GM23338 (cell line): ENCODE results near the gene POU2F3. TPM values are rescaled to one million over a fixed set of nuclear protein-coding genes. Genes with fewer than 3 reads are reported as not detected.

ENCODE experiments used
- ATAC-seq: fragments of 200-7000 bp; cut with Tn5 transposase; 3 replicates; pipeline ENCODE4 v1.9.1; 2020
- DNase-seq: peaks from one replicate; pipeline ENCODE4 v3.0.0-alpha.2; 2015; ENCODE audit warnings: low spot score
- H2AFZ ChIP-seq: fragments of 200-600 bp; sonication (generic); 2 replicates; pipeline ENCODE4 v1.8.0; 2016; ENCODE audit warnings: antibody characterized with exemption, mild to moderate bottlenecking, moderate library complexity
- H3F3A ChIP-seq: fragments of 200-600 bp; sonication (generic); replicated peaks from 2 replicates; pipeline ENCODE4 v1.8.0; 2017; ENCODE audit warnings: antibody characterized with exemption, mixed run types, low read depth
- H3K27ac ChIP-seq: fragments of 200-600 bp; sonication (generic); 2 replicates; pipeline ENCODE4 v1.6.1; 2016; ENCODE audit warnings: low read depth
- H3K27me3 ChIP-seq: fragments of 200-600 bp; sonication (generic); 2 replicates; pipeline ENCODE4 v1.8.0; 2016; ENCODE audit warnings: mild to moderate bottlenecking, mixed run types, moderate library complexity; ENCODE audit not compliant: insufficient read depth
- H3K36me3 ChIP-seq: fragments of 200-600 bp; sonication (generic); 2 replicates; pipeline ENCODE4 v1.8.0; 2016; ENCODE audit warnings: mild to moderate bottlenecking; ENCODE audit not compliant: insufficient read depth
- H3K4me1 ChIP-seq: fragments of 200-600 bp; sonication (generic); 2 replicates; pipeline ENCODE4 v1.8.0; 2016; ENCODE audit warnings: mild to moderate bottlenecking, moderate library complexity; ENCODE audit not compliant: insufficient read depth
- H3K4me2 ChIP-seq: fragments of 200-600 bp; sonication (generic); 2 replicates; pipeline ENCODE4 v1.7.1; 2017; ENCODE audit warnings: mixed run types
- H3K4me3 ChIP-seq: fragments of 200-600 bp; sonication (generic); 2 replicates; pipeline ENCODE4 v1.6.1; 2016; ENCODE audit warnings: mixed run types
- H3K79me2 ChIP-seq: fragments of 200-600 bp; sonication (generic); replicated peaks from 2 replicates; pipeline ENCODE4 v1.8.0; 2017; ENCODE audit warnings: mild to moderate bottlenecking; ENCODE audit not compliant: insufficient read depth
- H3K9me2 ChIP-seq: fragments of 200-600 bp; sonication (generic); 2 replicates; pipeline ENCODE4 v1.8.0; 2017; ENCODE audit not compliant: insufficient read depth
- H4K20me1 ChIP-seq: fragments of 200-600 bp; sonication (generic); replicated peaks from 2 replicates; pipeline ENCODE4 v1.8.0; 2017; ENCODE audit warnings: mild to moderate bottlenecking; ENCODE audit not compliant: insufficient read depth
- H3K27ac Mint-ChIP-seq: 2 replicates; pipeline ENCODE4 v1.8.0; 2020; ENCODE audit warnings: inconsistent platforms, mild to moderate bottlenecking, moderate library complexity, mixed read lengths
- H3K27me3 Mint-ChIP-seq: 3 replicates; pipeline ENCODE4 v1.8.0; 2022; ENCODE audit warnings: low read depth, mild to moderate bottlenecking, moderate library complexity, mixed read lengths, inconsistent platforms; ENCODE audit not compliant: insufficient read depth, poor library complexity
- H3K36me3 Mint-ChIP-seq: 3 replicates; pipeline ENCODE4 v1.8.0; 2021; ENCODE audit warnings: low read depth, mild to moderate bottlenecking, inconsistent platforms, moderate library complexity, mixed read lengths
- H3K4me1 Mint-ChIP-seq: 3 replicates; pipeline ENCODE4 v1.8.0; 2020; ENCODE audit warnings: mild to moderate bottlenecking, inconsistent platforms, mixed read lengths
- H3K4me3 Mint-ChIP-seq: 3 replicates; pipeline ENCODE4 v1.8.0; 2021; ENCODE audit warnings: moderate library complexity, mild to moderate bottlenecking, inconsistent platforms, mixed read lengths
- H3K9me3 Mint-ChIP-seq: 3 replicates; pipeline ENCODE4 v1.8.0; 2020; ENCODE audit warnings: moderate library complexity, mild to moderate bottlenecking, inconsistent platforms, mixed read lengths
- CREB1 ChIP-seq: fragments of 250-450 bp; sonication (Bioruptor Pico); IDR thresholded peaks from 2 replicates; pipeline ENCODE4 v1.5.0; 2020; ENCODE audit warnings: low read depth, mild to moderate bottlenecking, moderate library complexity
- EZH2 ChIP-seq: fragments of 200-600 bp; sonication (generic); IDR thresholded peaks from one replicate; pipeline ENCODE4 v1.8.0; 2017; ENCODE audit warnings: antibody characterized with exemption, mild to moderate bottlenecking, low read depth; ENCODE audit not compliant: unreplicated experiment
- EZH2phosphoT487 ChIP-seq: fragments of 200-600 bp; sonication (generic); IDR thresholded peaks from one replicate; pipeline ENCODE4 v1.8.1; 2018; ENCODE audit warnings: antibody characterized with exemption; ENCODE audit not compliant: unreplicated experiment
- JUNB ChIP-seq: IDR thresholded peaks from one replicate; pipeline ENCODE4 v1.6.1; 2016; ENCODE audit warnings: antibody characterized with exemption; ENCODE audit not compliant: unreplicated experiment
- NANOG ChIP-seq: IDR thresholded peaks from 2 replicates; pipeline ENCODE4 v1.6.1; 2016; ENCODE audit warnings: antibody characterized with exemption, borderline replicate concordance
- POLR2AphosphoS5 ChIP-seq: IDR thresholded peaks from 2 replicates; pipeline ENCODE4 v1.6.1; 2016; ENCODE audit warnings: antibody characterized with exemption, low read depth
- STAT1 ChIP-seq: IDR thresholded peaks from one replicate; pipeline ENCODE4 v1.6.1; 2016; ENCODE audit warnings: antibody characterized with exemption; ENCODE audit not compliant: unreplicated experiment
- ZNF114 ChIP-seq: fragments of 250-450 bp; sonication (Bioruptor Pico); IDR thresholded peaks from 2 replicates; pipeline ENCODE4 v1.5.0; 2020; ENCODE audit warnings: mild to moderate bottlenecking, moderate library complexity
- polyA plus RNA-seq: library from polyadenylated mRNA; unstranded; fragments of >200 nt; fragmentation: Nextera tagmentation; extraction: Ambion mirVana; gene quantifications from 2 replicates; pipeline ENCODE4 v1.2.1, GENCODE V29; 2016
- total RNA-seq: library from RNA; depleted of rRNA; stranded (reverse); fragments of >200 nt; shearing (Covaris generic); gene quantifications from 2 replicates; pipeline ENCODE4 v1.2.3, GENCODE V29; 2014
- TF ChIP-seq, protein P1 (sequence below): fragments of 250-450 bp; sonication (Bioruptor Pico); IDR thresholded peaks from 2 replicates; pipeline ENCODE4 v1.5.0; 2020; ENCODE audit warnings: mild to moderate bottlenecking, moderate library complexity
- TF ChIP-seq, protein P2 (sequence below): IDR thresholded peaks from 2 replicates; pipeline ENCODE4 v1.6.1; 2016; ENCODE audit warnings: antibody characterized with exemption
- TF ChIP-seq, protein P3 (sequence below): IDR thresholded peaks from one replicate; pipeline ENCODE4 v1.6.1; 2018; ENCODE audit warnings: antibody characterized with exemption; ENCODE audit not compliant: unreplicated experiment
- TF ChIP-seq, protein P4 (sequence below), 2 experiments: fragments of 200-600 bp in 1 of 2; sonication (generic) in 1 of 2; conservative IDR thresholded peaks; 2 replicates each; pipeline versions ENCODE4 v1.5.1 to v1.6.1; 2016 to 2017; ENCODE audit warnings: antibody characterized with exemption in 2 of 2, low read depth in 2 of 2, mild to moderate bottlenecking in 2 of 2, moderate library complexity in 1 of 2

POU2F3 gene
- total and polyA plus RNA-seq, 2 experiments from 2014 or later = 0.45 to 0.79 TPM

DNA sequence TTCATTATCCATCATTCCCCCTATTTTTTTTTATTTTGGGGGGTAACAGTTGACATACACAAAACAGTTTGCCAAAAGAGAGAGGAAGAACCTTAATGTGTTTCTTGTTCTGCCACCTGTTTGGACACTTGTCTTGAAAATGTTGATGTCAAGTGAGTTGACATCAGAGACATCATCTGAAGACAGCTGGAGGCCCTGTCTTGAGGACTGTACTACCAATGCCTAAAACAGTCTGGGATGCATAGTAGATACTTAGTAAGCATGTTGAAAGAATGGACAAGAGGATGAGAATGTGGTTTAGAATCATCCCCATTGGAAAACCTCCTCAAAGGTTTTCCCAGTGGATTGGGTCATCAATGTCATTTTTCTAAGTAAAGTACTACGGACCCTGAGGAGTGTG is 93.9 kb downstream of the POU2F3 start (continued):
- TF ChIP-seq, protein P1, sequence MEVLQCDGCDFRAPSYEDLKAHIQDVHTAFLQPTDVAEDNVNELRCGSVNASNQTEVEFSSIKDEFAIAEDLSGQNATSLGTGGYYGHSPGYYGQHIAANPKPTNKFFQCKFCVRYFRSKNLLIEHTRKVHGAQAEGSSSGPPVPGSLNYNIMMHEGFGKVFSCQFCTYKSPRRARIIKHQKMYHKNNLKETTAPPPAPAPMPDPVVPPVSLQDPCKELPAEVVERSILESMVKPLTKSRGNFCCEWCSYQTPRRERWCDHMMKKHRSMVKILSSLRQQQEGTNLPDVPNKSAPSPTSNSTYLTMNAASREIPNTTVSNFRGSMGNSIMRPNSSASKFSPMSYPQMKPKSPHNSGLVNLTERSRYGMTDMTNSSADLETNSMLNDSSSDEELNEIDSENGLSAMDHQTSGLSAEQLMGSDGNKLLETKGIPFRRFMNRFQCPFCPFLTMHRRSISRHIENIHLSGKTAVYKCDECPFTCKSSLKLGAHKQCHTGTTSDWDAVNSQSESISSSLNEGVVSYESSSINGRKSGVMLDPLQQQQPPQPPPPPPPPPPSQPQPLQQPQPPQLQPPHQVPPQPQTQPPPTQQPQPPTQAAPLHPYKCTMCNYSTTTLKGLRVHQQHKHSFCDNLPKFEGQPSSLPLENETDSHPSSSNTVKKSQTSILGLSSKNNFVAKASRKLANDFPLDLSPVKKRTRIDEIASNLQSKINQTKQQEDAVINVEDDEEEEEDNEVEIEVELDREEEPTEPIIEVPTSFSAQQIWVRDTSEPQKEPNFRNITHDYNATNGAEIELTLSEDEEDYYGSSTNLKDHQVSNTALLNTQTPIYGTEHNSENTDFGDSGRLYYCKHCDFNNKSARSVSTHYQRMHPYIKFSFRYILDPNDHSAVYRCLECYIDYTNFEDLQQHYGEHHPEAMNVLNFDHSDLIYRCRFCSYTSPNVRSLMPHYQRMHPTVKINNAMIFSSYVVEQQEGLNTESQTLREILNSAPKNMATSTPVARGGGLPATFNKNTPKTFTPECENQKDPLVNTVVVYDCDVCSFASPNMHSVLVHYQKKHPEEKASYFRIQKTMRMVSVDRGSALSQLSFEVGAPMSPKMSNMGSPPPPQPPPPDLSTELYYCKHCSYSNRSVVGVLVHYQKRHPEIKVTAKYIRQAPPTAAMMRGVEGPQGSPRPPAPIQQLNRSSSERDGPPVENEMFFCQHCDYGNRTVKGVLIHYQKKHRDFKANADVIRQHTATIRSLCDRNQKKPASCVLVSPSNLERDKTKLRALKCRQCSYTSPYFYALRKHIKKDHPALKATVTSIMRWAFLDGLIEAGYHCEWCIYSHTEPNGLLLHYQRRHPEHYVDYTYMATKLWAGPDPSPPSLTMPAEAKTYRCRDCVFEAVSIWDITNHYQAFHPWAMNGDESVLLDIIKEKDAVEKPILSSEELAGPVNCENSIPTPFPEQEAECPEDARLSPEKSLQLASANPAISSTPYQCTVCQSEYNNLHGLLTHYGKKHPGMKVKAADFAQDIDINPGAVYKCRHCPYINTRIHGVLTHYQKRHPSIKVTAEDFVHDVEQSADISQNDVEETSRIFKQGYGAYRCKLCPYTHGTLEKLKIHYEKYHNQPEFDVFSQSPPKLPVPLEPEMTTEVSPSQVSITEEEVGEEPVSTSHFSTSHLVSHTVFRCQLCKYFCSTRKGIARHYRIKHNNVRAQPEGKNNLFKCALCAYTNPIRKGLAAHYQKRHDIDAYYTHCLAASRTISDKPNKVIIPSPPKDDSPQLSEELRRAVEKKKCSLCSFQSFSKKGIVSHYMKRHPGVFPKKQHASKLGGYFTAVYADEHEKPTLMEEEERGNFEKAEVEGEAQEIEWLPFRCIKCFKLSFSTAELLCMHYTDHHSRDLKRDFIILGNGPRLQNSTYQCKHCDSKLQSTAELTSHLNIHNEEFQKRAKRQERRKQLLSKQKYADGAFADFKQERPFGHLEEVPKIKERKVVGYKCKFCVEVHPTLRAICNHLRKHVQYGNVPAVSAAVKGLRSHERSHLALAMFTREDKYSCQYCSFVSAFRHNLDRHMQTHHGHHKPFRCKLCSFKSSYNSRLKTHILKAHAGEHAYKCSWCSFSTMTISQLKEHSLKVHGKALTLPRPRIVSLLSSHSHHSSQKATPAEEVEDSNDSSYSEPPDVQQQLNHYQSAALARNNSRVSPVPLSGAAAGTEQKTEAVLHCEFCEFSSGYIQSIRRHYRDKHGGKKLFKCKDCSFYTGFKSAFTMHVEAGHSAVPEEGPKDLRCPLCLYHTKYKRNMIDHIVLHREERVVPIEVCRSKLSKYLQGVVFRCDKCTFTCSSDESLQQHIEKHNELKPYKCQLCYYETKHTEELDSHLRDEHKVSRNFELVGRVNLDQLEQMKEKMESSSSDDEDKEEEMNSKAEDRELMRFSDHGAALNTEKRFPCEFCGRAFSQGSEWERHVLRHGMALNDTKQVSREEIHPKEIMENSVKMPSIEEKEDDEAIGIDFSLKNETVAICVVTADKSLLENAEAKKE (CRISPR knock-in tag) = no peak
- no peak for TF ChIP-seq EZH2phosphoT487
- TF ChIP-seq, protein P2, sequence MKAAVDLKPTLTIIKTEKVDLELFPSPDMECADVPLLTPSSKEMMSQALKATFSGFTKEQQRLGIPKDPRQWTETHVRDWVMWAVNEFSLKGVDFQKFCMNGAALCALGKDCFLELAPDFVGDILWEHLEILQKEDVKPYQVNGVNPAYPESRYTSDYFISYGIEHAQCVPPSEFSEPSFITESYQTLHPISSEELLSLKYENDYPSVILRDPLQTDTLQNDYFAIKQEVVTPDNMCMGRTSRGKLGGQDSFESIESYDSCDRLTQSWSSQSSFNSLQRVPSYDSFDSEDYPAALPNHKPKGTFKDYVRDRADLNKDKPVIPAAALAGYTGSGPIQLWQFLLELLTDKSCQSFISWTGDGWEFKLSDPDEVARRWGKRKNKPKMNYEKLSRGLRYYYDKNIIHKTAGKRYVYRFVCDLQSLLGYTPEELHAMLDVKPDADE = no peak
- TF ChIP-seq CREB1 (CRISPR knock-in tag) = no peak

DNA sequence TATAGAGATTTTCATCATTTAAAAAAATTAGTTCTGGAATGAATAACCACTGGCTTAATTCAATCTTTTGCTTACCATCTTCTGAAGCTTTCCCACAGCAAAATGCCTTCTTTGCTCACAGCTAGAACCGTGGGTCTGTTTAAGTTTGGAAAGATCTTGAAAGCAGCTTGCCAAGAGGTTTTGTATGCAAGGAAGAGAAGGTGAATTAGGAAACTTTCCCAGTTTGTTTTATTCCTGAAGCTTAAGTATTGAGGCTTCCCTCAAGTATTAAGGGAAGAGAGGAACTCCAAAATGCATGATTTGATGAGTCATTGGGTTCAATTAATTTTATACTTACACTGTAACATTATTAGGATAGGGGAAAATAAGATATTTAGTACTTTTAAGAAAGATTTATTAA is 94.4 kb downstream of the POU2F3 start:
- Mint-ChIP-seq H3K27me3 (peaks cover 4% of the 10 kb centered on the region), H3K9me3 (no peaks in the 10 kb centered on the region), H3K27ac (no peak overlapping the region), H3K4me1 (peaks cover 19% of the 10 kb centered on the region), H3K4me3 (no peak overlapping the region), H3K36me3 (peaks cover 5% of the 10 kb centered on the region; the same call in 2 of the 3 replicates)
- Histone ChIP-seq H3K9me2 (no peaks in the 10 kb centered on the region), H3K4me2 (no peak overlapping the region), H3K4me1 (peaks cover 21% of the 10 kb centered on the region), H4K20me1 (no peaks in the 10 kb centered on the region; the same call in 1 of the 2 replicates), H3K79me2 (peaks cover 25% of the 10 kb centered on the region), H2AFZ (no peak overlapping the region), H3K27ac (no peak overlapping the region), H3K36me3 (no peaks in the 10 kb centered on the region), H3K4me3 (no peak overlapping the region), H3F3A (no peaks in the 10 kb centered on the region), H3K27me3 (no peaks in the 10 kb centered on the region)
- ATAC-seq = no peak
- no peak for DNase-seq
- TF ChIP-seq POLR2AphosphoS5 (no peak), NANOG (no peak), JUNB (no peak), EZH2 (no peak), STAT1 (no peak), ZNF114 (CRISPR knock-in tag) (no peak), EZH2phosphoT487 (no peak)
- TF ChIP-seq, protein P3, sequence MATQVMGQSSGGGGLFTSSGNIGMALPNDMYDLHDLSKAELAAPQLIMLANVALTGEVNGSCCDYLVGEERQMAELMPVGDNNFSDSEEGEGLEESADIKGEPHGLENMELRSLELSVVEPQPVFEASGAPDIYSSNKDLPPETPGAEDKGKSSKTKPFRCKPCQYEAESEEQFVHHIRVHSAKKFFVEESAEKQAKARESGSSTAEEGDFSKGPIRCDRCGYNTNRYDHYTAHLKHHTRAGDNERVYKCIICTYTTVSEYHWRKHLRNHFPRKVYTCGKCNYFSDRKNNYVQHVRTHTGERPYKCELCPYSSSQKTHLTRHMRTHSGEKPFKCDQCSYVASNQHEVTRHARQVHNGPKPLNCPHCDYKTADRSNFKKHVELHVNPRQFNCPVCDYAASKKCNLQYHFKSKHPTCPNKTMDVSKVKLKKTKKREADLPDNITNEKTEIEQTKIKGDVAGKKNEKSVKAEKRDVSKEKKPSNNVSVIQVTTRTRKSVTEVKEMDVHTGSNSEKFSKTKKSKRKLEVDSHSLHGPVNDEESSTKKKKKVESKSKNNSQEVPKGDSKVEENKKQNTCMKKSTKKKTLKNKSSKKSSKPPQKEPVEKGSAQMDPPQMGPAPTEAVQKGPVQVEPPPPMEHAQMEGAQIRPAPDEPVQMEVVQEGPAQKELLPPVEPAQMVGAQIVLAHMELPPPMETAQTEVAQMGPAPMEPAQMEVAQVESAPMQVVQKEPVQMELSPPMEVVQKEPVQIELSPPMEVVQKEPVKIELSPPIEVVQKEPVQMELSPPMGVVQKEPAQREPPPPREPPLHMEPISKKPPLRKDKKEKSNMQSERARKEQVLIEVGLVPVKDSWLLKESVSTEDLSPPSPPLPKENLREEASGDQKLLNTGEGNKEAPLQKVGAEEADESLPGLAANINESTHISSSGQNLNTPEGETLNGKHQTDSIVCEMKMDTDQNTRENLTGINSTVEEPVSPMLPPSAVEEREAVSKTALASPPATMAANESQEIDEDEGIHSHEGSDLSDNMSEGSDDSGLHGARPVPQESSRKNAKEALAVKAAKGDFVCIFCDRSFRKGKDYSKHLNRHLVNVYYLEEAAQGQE = no peak
- TF ChIP-seq, protein P4, sequence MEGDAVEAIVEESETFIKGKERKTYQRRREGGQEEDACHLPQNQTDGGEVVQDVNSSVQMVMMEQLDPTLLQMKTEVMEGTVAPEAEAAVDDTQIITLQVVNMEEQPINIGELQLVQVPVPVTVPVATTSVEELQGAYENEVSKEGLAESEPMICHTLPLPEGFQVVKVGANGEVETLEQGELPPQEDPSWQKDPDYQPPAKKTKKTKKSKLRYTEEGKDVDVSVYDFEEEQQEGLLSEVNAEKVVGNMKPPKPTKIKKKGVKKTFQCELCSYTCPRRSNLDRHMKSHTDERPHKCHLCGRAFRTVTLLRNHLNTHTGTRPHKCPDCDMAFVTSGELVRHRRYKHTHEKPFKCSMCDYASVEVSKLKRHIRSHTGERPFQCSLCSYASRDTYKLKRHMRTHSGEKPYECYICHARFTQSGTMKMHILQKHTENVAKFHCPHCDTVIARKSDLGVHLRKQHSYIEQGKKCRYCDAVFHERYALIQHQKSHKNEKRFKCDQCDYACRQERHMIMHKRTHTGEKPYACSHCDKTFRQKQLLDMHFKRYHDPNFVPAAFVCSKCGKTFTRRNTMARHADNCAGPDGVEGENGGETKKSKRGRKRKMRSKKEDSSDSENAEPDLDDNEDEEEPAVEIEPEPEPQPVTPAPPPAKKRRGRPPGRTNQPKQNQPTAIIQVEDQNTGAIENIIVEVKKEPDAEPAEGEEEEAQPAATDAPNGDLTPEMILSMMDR (conservative IDR thresholded peaks at IDR 0.05; ENCODE audit: low read depth in 2 of 2) = no peak
- TF ChIP-seq, protein P2 = no peak
